ENCODE results near the gene HDAC6. TPM values are rescaled to one million over a fixed set of nuclear protein-coding genes. Genes with fewer than 3 reads are reported as not detected.

HDAC6 gene
- polyA plus RNA-seq, 1 experiment: 20.5 TPM

GRCh38 chrX:48792219-48792618, 9.6 kb upstream of the HDAC6 start:
- H3K27me3 ChIP-seq (ENCODE audit: control insufficient read depth, insufficient read depth, low read length): peaks cover 6% of the 10 kb centered on the region
- TF ChIP-seq CTCF (IDR thresholded peaks at IDR 0.05; ENCODE audit: low read depth, low read length): no peak
- ChIA-PET POLR2A (no interaction called here), CTCF (no interaction called here)
- no peak overlapping the region for H3K27ac ChIP-seq (ENCODE audit: low read depth, low read length)
- no peak for DNase-seq (ENCODE audit: low read depth, low spot score)
- no peak overlapping the region for H3K4me3 ChIP-seq (ENCODE audit: low read depth, low read length)
- H3K9me3 ChIP-seq (ENCODE audit: control insufficient read depth, insufficient read depth, low read length): no peaks in the 10 kb centered on the region

GRCh38 chrX:48793935-48794334, 7.9 kb upstream of the HDAC6 start:
- Histone ChIP-seq H3K9me3 (ENCODE audit: control insufficient read depth, insufficient read depth, low read length) (no peaks in the 10 kb centered on the region), H3K27ac (ENCODE audit: low read depth, low read length) (no peak overlapping the region), H3K27me3 (ENCODE audit: control insufficient read depth, insufficient read depth, low read length) (no peaks in the 10 kb centered on the region), H3K4me3 (ENCODE audit: low read depth, low read length) (no peak overlapping the region)
- CTCF ChIA-PET: no interaction called here
- no peak for TF ChIP-seq CTCF (IDR thresholded peaks at IDR 0.05; ENCODE audit: low read depth, low read length)
- no peak for DNase-seq (ENCODE audit: low read depth, low spot score)
- POLR2A ChIA-PET: no interaction called here

GRCh38 chrX:48794340-48794910, 7.4 kb upstream of the HDAC6 start:
- ChIA-PET POLR2A (no interaction called here), CTCF (no interaction called here)
- no peak for TF ChIP-seq CTCF (IDR thresholded peaks at IDR 0.05; ENCODE audit: low read depth, low read length)
- Histone ChIP-seq H3K27me3 (ENCODE audit: control insufficient read depth, insufficient read depth, low read length) (no peaks in the 10 kb centered on the region), H3K27ac (ENCODE audit: low read depth, low read length) (no peak overlapping the region), H3K9me3 (ENCODE audit: control insufficient read depth, insufficient read depth, low read length) (no peaks in the 10 kb centered on the region), H3K4me3 (ENCODE audit: low read depth, low read length) (no peak overlapping the region)
- DNase-seq (ENCODE audit: low read depth, low spot score): no peak

- Histone ChIP-seq H3K9me3 (ENCODE audit: control insufficient read depth, insufficient read depth, low read length) (no peaks in the 10 kb centered on the region), H3K4me3 (ENCODE audit: low read depth, low read length) (no peak overlapping the region), H3K27ac (ENCODE audit: low read depth, low read length) (no peak overlapping the region), H3K27me3 (ENCODE audit: control insufficient read depth, insufficient read depth, low read length) (no peaks in the 10 kb centered on the region)
- peak; percentile 3 for DNase-seq (ENCODE audit: low read depth, low spot score)
- no peak for TF ChIP-seq CTCF (IDR thresholded peaks at IDR 0.05; ENCODE audit: low read depth, low read length)
- ChIA-PET POLR2A (no interaction called here), CTCF (no interaction called here)
These were observed 6.9 kb upstream of the HDAC6 start for GRCh38 chrX:48794911-48795515.

GRCh38 chrX:48798318-48798717, 3.5 kb upstream of the HDAC6 start:
- no peaks in the 10 kb centered on the region for H3K27me3 ChIP-seq (ENCODE audit: control insufficient read depth, insufficient read depth, low read length)
- CTCF ChIA-PET: no interaction called here

More at GRCh38 chrX:48798318-48798717, 3.5 kb upstream of the HDAC6 start:
- Histone ChIP-seq H3K4me3 (ENCODE audit: low read depth, low read length) (no peak overlapping the region), H3K9me3 (ENCODE audit: control insufficient read depth, insufficient read depth, low read length) (no peaks in the 10 kb centered on the region), H3K27ac (ENCODE audit: low read depth, low read length) (no peak overlapping the region)
- POLR2A ChIA-PET: interaction anchor here (0.7 kb wide), 2 partner anchors 430 to 455 kb away, joined by 5 to 9 read pairs; no protein-coding TSS in a partner anchor
- no peak for DNase-seq (ENCODE audit: low read depth, low spot score)
- no peak for TF ChIP-seq CTCF (IDR thresholded peaks at IDR 0.05; ENCODE audit: low read depth, low read length)
